GM23338 (cell line): ENCODE results near the gene MAPK6. TPM values are rescaled to one million over a fixed set of nuclear protein-coding genes. Genes with fewer than 3 reads are reported as not detected.

Source experiments
- ATAC-seq: fragments of 200-7000 bp; cut with Tn5 transposase; 3 replicates; pipeline ENCODE4 v1.9.1; 2020
- DNase-seq: peaks from one replicate; pipeline ENCODE4 v3.0.0-alpha.2; 2015; ENCODE audit warnings: low spot score
- H2AFZ ChIP-seq: fragments of 200-600 bp; sonication (generic); 2 replicates; pipeline ENCODE4 v1.8.0; 2016; ENCODE audit warnings: antibody characterized with exemption, mild to moderate bottlenecking, moderate library complexity
- H3F3A ChIP-seq: fragments of 200-600 bp; sonication (generic); replicated peaks from 2 replicates; pipeline ENCODE4 v1.8.0; 2017; ENCODE audit warnings: antibody characterized with exemption, mixed run types, low read depth
- H3K27ac ChIP-seq: fragments of 200-600 bp; sonication (generic); 2 replicates; pipeline ENCODE4 v1.6.1; 2016; ENCODE audit warnings: low read depth
- H3K27me3 ChIP-seq: fragments of 200-600 bp; sonication (generic); 2 replicates; pipeline ENCODE4 v1.8.0; 2016; ENCODE audit warnings: mild to moderate bottlenecking, mixed run types, moderate library complexity; ENCODE audit not compliant: insufficient read depth
- H3K36me3 ChIP-seq: fragments of 200-600 bp; sonication (generic); 2 replicates; pipeline ENCODE4 v1.8.0; 2016; ENCODE audit warnings: mild to moderate bottlenecking; ENCODE audit not compliant: insufficient read depth
- H3K4me1 ChIP-seq: fragments of 200-600 bp; sonication (generic); 2 replicates; pipeline ENCODE4 v1.8.0; 2016; ENCODE audit warnings: mild to moderate bottlenecking, moderate library complexity; ENCODE audit not compliant: insufficient read depth
- H3K4me2 ChIP-seq: fragments of 200-600 bp; sonication (generic); 2 replicates; pipeline ENCODE4 v1.7.1; 2017; ENCODE audit warnings: mixed run types
- H3K4me3 ChIP-seq: fragments of 200-600 bp; sonication (generic); 2 replicates; pipeline ENCODE4 v1.6.1; 2016; ENCODE audit warnings: mixed run types
- H3K79me2 ChIP-seq: fragments of 200-600 bp; sonication (generic); replicated peaks from 2 replicates; pipeline ENCODE4 v1.8.0; 2017; ENCODE audit warnings: mild to moderate bottlenecking; ENCODE audit not compliant: insufficient read depth
- H3K9me2 ChIP-seq: fragments of 200-600 bp; sonication (generic); 2 replicates; pipeline ENCODE4 v1.8.0; 2017; ENCODE audit not compliant: insufficient read depth
- H4K20me1 ChIP-seq: fragments of 200-600 bp; sonication (generic); replicated peaks from 2 replicates; pipeline ENCODE4 v1.8.0; 2017; ENCODE audit warnings: mild to moderate bottlenecking; ENCODE audit not compliant: insufficient read depth
- H3K27ac Mint-ChIP-seq: 2 replicates; pipeline ENCODE4 v1.8.0; 2020; ENCODE audit warnings: inconsistent platforms, mild to moderate bottlenecking, moderate library complexity, mixed read lengths
- H3K27me3 Mint-ChIP-seq: 3 replicates; pipeline ENCODE4 v1.8.0; 2022; ENCODE audit warnings: low read depth, mild to moderate bottlenecking, moderate library complexity, mixed read lengths, inconsistent platforms; ENCODE audit not compliant: insufficient read depth, poor library complexity
- H3K36me3 Mint-ChIP-seq: 3 replicates; pipeline ENCODE4 v1.8.0; 2021; ENCODE audit warnings: low read depth, mild to moderate bottlenecking, inconsistent platforms, moderate library complexity, mixed read lengths
- H3K4me1 Mint-ChIP-seq: 3 replicates; pipeline ENCODE4 v1.8.0; 2020; ENCODE audit warnings: mild to moderate bottlenecking, inconsistent platforms, mixed read lengths
- H3K4me3 Mint-ChIP-seq: 3 replicates; pipeline ENCODE4 v1.8.0; 2021; ENCODE audit warnings: moderate library complexity, mild to moderate bottlenecking, inconsistent platforms, mixed read lengths
- H3K9me3 Mint-ChIP-seq: 3 replicates; pipeline ENCODE4 v1.8.0; 2020; ENCODE audit warnings: moderate library complexity, mild to moderate bottlenecking, inconsistent platforms, mixed read lengths
- CREB1 ChIP-seq: fragments of 250-450 bp; sonication (Bioruptor Pico); IDR thresholded peaks from 2 replicates; pipeline ENCODE4 v1.5.0; 2020; ENCODE audit warnings: low read depth, mild to moderate bottlenecking, moderate library complexity
- CTCF ChIP-seq, 2 experiments: fragments of 200-600 bp in 1 of 2; sonication (generic) in 1 of 2; conservative IDR thresholded peaks; 2 replicates each; pipeline versions ENCODE4 v1.5.1 to v1.6.1; 2016 to 2017; ENCODE audit warnings: antibody characterized with exemption in 2 of 2, low read depth in 2 of 2, mild to moderate bottlenecking in 2 of 2, moderate library complexity in 1 of 2
- EZH2 ChIP-seq: fragments of 200-600 bp; sonication (generic); IDR thresholded peaks from one replicate; pipeline ENCODE4 v1.8.0; 2017; ENCODE audit warnings: antibody characterized with exemption, mild to moderate bottlenecking, low read depth; ENCODE audit not compliant: unreplicated experiment
- EZH2phosphoT487 ChIP-seq: fragments of 200-600 bp; sonication (generic); IDR thresholded peaks from one replicate; pipeline ENCODE4 v1.8.1; 2018; ENCODE audit warnings: antibody characterized with exemption; ENCODE audit not compliant: unreplicated experiment
- JUNB ChIP-seq: IDR thresholded peaks from one replicate; pipeline ENCODE4 v1.6.1; 2016; ENCODE audit warnings: antibody characterized with exemption; ENCODE audit not compliant: unreplicated experiment
- NANOG ChIP-seq: IDR thresholded peaks from 2 replicates; pipeline ENCODE4 v1.6.1; 2016; ENCODE audit warnings: antibody characterized with exemption, borderline replicate concordance
- POLR2AphosphoS5 ChIP-seq: IDR thresholded peaks from 2 replicates; pipeline ENCODE4 v1.6.1; 2016; ENCODE audit warnings: antibody characterized with exemption, low read depth
- REST ChIP-seq: IDR thresholded peaks from one replicate; pipeline ENCODE4 v1.6.1; 2018; ENCODE audit warnings: antibody characterized with exemption; ENCODE audit not compliant: unreplicated experiment
- STAT1 ChIP-seq: IDR thresholded peaks from one replicate; pipeline ENCODE4 v1.6.1; 2016; ENCODE audit warnings: antibody characterized with exemption; ENCODE audit not compliant: unreplicated experiment
- ZNF114 ChIP-seq: fragments of 250-450 bp; sonication (Bioruptor Pico); IDR thresholded peaks from 2 replicates; pipeline ENCODE4 v1.5.0; 2020; ENCODE audit warnings: mild to moderate bottlenecking, moderate library complexity
- ZNF331 ChIP-seq: fragments of 250-450 bp; sonication (Bioruptor Pico); IDR thresholded peaks from 2 replicates; pipeline ENCODE4 v1.5.0; 2020; ENCODE audit warnings: low read depth, mild to moderate bottlenecking, moderate library complexity
- ZNF462 ChIP-seq: fragments of 250-450 bp; sonication (Bioruptor Pico); IDR thresholded peaks from 2 replicates; pipeline ENCODE4 v1.5.0; 2020; ENCODE audit warnings: mild to moderate bottlenecking, moderate library complexity
- polyA plus RNA-seq: library from polyadenylated mRNA; unstranded; fragments of >200 nt; fragmentation: Nextera tagmentation; extraction: Ambion mirVana; gene quantifications from 2 replicates; pipeline ENCODE4 v1.2.1, GENCODE V29; 2016
- total RNA-seq: library from RNA; depleted of rRNA; stranded (reverse); fragments of >200 nt; shearing (Covaris generic); gene quantifications from 2 replicates; pipeline ENCODE4 v1.2.3, GENCODE V29; 2014
- TF ChIP-seq, protein P1 (sequence below): IDR thresholded peaks from 2 replicates; pipeline ENCODE4 v1.6.1; 2016; ENCODE audit warnings: antibody characterized with exemption

The MAPK6 gene
- total and polyA plus RNA-seq, 2 experiments from 2014 or later = 40.9 to 92.3 TPM

- Histone ChIP-seq H3K4me1 (peaks cover 27% of the 10 kb centered on the region), H3K27ac (no peak overlapping the region), H3K36me3 (no peaks in the 10 kb centered on the region), H3K79me2 (peaks cover 100% of the 10 kb centered on the region), H3F3A (no peaks in the 10 kb centered on the region; the same call in 1 of the 2 replicates), H2AFZ (no peak overlapping the region), H3K4me2 (no peak overlapping the region), H3K27me3 (no peaks in the 10 kb centered on the region), H4K20me1 (peaks cover 61% of the 10 kb centered on the region), H3K4me3 (no peak overlapping the region), H3K9me2 (no peaks in the 10 kb centered on the region)
- Mint-ChIP-seq H3K4me1 (peaks cover 29% of the 10 kb centered on the region), H3K36me3 (peaks cover 43% of the 10 kb centered on the region), H3K9me3 (no peaks in the 10 kb centered on the region; the same call in 2 of the 3 replicates), H3K27ac (no peak overlapping the region), H3K4me3 (no peak overlapping the region), H3K27me3 (peaks cover 7% of the 10 kb centered on the region)
- TF ChIP-seq CREB1 (CRISPR knock-in tag) (no peak), EZH2phosphoT487 (no peak), ZNF331 (CRISPR knock-in tag) (no peak), EZH2 (no peak), NANOG (no peak), ZNF462 (no peak), STAT1 (no peak), POLR2AphosphoS5 (no peak), JUNB (no peak), ZNF114 (no peak), CTCF (conservative IDR thresholded peaks at IDR 0.05; ENCODE audit: low read depth in 2 of 2) (no peak), REST (no peak)
- TF ChIP-seq, protein P1, sequence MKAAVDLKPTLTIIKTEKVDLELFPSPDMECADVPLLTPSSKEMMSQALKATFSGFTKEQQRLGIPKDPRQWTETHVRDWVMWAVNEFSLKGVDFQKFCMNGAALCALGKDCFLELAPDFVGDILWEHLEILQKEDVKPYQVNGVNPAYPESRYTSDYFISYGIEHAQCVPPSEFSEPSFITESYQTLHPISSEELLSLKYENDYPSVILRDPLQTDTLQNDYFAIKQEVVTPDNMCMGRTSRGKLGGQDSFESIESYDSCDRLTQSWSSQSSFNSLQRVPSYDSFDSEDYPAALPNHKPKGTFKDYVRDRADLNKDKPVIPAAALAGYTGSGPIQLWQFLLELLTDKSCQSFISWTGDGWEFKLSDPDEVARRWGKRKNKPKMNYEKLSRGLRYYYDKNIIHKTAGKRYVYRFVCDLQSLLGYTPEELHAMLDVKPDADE = no peak
- DNase-seq (no peak), ATAC-seq (no peak)
These were observed 12.5 kb downstream of the MAPK6 start for GRCh38 chr15:52031556-52031955.
